ENCODE measurements around the gene SCRN2.

SCRN2 gene

DNA sequence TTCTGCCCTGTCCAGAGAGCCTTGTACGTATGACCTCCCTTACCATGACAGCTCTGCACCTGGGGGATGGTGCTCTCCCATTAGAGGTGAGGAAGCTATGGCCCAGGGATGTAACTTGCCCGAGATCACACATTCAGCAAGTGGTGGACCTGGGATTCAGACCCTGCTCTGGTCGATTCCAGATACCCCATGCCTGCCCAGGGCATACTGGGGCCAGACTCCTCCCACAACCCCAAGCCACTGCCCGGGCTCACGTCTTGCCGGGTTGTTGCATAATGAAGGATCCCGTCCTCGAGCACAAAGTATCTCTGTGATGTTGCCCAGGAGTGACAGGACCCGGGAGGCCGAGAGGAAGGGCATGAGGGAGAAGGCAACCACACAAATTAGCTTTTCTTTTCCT, 21.6 kb downstream of the SCRN2 start:
- DNase-seq = no peak

DNA sequence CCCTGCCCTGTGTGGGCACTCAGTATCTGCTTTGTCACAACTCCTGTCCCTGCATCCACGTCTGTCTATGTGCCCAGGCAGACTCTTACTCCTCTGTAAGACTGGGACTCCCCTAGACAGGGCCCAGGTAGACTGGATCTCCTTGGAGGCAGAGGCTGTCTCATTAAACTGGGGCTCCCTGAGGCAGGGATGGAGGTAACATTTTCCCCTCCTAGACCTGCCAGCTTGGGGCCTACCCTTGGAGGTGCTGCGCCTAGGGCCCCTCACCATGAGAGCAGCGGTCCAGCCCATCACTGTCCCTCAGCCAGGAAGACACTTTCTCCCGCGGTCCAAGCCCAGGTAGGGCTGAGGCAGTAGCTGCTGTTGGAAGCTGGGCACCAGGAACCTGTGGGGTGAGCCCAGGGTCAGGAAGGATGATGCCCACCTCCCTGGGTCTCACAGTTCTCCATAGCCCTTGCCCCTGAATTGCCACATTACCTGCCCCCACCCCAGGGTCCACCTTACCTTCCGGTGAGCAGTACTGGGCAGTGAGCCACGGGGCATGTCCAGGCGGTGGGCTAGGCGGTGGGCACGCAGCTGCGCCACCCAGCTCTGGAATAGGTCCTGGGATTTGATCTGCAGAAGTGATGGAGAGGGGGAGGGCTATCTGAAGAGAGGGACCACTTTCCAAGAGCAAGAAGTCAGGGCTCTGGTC, 22.9 kb downstream of the SCRN2 start:
- no peak for DNase-seq

DNA sequence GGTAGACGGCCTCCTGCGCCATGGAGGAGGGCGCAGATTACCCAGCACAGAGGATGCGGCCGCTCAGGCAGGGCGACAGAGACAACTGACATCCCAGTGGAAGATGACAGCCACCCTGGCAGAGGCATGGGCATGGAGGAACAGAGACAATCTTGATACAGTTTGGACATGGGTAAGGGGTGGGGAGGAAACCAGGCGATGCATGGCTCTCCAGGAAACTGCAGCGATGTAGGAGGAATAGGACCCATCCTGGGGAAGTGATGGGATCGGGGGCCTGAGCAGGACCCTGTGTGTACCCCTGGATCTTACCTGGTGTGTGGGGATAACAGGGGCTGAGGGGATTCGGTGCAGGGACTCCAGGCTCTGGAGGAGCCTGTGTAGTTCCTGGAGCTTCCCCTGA, 24.1 kb downstream of the SCRN2 start:
- DNase-seq = no peak

DNA sequence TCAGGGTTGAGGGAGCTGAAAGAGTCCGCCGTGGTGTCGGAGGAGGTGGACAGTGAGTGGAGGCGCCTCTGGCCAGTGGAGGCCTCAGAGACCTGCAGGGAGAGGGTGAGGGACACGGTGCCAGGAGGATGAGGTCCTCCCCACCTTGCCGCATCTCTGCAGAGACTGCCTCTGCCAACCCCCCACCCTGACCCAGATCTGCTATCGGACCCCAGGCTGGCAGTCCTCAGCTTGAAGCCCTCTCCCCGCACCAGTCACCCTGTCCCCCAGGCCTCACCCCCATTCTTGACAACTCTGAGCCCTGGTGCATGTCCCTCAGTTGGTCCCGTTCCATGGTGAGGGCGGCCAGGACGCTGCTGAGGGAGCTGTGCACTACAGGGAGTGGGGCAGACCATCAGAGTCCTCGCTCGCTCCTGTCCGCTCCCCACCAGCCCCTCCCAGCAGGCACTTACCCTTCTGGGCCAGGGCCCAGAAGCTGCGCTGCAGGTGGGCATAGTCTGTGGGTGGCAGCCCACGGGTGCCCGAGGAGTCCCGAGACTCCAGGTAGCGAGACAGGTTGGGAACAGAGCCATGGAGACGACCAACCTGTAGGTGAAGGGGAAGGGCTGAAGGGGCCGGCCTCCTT, 24.9 kb downstream of the SCRN2 start:
- DNase-seq = no peak

DNA sequence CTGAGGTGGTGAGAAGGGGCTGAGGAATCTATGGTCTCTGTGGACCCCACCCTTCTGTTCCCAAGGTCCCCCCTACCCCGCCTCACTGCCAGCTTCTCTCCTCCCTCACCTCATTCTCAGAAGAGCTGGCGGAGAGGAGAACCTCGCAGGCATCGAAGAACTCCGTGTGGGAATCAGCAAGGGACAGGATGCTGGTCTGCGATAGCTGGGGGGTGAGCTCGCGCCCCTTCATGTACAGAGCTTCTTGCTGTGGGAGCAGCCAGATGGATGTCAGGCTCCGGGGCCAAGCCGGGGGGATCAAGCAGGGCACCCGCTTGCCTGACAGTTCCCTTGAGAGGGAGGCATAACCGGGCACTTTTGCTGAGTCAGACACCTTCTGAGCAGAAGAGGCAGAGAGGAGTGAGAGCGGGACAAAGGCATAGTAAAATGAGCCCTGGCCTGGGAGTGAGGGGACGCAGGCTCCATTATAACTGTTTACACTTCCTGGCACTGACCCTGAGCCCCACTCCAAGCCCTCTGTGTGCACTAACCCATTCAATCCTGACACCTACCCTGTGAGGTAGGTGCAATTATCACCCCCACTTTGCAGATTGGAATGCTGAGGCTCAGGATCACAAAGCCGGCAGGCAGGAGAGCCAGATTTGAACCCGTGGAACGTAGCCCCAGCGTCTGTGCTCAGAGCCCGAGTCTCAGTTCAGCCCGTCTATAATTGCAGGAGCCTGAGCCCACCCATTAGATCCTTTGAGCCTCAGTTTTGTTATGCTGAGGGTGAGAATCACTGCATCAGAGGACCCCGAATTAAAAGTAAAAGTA, 25.8 kb downstream of the SCRN2 start:
- DNase-seq = no peak

DNA sequence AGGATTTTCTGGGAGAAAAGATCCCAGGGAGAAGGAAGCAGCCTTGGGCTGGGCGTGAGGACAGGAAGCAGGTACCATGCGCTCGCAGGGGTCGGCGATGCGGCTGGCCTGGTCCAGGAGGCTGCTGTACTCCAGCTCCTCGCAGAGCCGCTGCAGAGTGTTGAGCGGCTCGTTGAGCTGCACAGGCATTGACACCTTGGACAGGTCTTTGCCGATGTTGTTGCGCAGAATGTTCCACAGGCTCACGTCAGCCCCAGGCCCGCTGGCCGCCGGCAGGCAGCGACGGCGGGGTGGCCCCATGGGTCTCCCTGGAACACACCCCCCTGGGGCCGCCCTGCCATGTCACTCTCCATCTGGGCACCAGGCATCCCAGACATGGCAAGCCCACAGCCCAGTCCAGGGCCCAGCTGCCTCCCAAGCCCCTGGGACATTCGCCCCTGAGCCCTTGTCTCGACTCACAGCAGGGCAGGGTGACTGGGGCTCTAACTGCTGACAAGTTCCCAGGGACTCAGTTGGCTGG, 27.5 kb downstream of the SCRN2 start:
- no peak for DNase-seq

DNA sequence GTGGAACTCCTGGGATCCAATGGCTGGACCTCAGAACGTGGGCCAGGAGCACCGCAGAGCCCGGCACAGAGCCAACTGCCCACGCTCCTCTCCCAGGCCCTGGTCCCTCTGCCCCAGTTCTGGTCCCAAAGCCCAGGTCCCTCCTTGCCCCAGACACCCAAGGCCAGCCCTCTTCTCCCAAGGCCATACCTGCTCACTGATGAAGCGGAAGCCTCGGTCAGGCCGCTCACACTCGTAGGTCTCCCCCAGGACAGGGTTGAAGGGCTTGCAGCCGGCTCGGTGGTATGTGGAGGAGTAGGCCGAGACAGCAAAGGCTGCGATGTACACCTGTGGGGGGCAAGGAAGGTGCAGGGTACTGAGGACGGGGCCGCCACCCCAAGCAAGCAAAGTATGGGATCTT, 28.0 kb downstream of the SCRN2 start:
- no peak for DNase-seq

DNA sequence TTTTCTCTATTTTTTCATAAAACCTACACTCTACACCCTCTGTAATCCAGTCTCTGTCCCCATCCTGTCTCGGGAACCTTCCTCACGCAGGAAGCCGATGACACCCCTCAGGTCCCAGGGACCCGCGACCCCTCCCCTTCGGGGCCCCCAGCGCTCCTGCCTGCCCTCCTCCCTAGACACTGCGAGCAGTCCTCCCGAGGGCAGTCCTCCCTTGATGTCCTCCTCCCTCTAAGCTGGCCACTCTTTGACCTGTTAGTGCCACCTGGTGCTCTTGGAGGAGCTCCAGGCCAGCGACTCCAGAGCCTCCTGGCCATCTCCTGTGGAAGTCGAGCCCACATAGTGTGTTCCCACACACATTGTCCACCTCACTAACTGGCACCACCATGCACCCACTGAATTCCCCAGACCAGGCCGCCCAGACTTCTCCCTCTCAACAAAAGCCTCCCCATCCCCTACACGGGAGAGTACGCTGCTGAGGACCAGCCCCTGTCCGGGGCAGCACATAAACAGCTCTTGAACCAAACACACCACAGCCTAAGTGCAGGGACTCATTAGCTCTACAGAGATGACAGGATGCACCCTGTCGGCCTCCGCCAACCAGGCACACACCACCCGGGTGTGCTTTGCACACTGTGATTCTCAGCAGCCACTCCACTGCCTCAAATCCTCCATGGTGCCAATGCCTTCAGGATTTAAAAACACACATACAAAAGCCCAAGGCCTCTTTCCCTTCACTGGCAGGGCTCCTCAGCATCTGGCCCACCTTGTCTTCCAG, 28.7 kb downstream of the SCRN2 start:
- no peak for DNase-seq

DNA sequence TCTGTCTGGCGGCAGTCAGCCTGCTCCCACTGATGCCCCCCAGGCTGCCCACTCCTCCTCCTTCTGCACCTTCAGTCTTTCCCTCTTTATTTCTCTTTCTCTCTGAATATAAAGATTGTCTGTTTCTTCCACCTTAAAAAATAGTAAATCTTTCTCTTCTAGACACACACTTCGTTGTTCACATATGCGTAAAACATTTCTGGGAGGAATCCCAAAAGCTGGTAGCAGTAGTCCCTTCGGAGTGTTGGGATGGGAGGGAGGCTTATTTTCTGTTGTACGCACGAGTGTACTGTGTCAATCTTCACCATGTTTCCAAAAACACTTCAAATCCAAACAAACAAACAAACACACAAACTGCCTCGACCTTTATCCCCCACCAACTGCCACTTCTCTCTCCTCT, 29.4 kb downstream of the SCRN2 start:
- DNase-seq = no peak

DNA sequence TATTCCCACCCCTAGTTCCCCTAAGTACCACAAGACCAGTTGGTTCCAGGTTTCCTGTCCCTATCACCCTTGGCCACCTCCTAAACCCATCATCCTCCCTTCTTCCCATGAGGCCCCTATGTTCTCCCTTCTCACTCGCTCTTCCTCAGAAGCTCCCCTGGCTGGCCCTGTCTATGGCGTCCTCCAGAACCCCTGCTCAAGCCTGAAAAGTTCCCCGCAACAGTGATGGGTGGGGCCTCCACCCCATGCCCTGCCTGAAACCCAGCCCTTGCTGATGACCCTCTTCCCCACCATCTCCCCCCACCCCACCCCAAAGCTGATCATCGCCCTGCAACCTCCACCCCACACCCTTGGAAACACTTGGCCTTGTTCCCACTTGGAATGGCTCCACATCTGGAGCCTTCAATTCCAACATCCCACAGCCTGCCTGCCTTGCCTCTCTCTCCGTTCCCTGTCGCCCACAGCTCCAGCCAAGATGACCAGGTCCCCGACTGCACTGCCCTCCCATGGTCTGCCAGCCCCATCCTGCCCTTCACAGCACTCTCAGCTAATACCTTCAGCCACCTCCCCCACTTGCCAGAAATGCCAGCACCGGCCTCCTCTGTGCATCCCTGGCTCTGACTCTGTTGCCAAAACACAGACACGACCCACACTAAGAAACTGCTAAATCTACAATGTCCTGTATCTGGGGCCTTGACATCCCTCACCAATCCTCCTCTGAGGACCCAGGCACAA, 30.0 kb downstream of the SCRN2 start:
- no peak for DNase-seq

DNA sequence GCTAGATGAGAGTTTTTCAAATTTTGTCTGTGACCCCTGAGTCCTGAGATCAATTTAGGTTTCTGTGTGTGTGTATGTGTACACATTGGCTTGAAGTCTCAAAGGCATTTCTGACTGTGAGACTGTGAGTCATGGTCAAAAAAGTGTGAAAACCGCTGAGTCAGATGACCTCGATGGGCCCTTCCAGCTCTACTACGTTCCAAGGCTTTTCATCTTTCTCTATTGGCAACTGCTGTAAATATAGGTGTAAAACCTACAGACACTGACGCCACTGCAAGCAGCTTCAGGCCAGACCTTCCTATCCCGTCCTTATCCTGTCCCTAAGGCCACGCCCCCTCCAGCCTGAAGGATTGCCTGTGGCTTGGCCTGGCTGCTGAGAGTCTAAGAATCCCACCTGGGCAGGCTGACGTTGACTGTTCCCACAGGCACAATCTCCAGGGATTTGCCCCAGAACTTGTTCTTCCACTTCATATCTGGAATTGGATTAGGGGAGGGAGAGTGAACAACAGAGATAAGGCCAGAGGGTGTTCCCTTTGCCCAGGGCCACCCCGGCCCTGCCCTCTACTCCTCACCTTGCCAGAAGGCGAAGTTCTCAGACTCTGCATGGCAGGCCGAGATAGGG, 30.8 kb downstream of the SCRN2 start:
- no peak for DNase-seq

DNA sequence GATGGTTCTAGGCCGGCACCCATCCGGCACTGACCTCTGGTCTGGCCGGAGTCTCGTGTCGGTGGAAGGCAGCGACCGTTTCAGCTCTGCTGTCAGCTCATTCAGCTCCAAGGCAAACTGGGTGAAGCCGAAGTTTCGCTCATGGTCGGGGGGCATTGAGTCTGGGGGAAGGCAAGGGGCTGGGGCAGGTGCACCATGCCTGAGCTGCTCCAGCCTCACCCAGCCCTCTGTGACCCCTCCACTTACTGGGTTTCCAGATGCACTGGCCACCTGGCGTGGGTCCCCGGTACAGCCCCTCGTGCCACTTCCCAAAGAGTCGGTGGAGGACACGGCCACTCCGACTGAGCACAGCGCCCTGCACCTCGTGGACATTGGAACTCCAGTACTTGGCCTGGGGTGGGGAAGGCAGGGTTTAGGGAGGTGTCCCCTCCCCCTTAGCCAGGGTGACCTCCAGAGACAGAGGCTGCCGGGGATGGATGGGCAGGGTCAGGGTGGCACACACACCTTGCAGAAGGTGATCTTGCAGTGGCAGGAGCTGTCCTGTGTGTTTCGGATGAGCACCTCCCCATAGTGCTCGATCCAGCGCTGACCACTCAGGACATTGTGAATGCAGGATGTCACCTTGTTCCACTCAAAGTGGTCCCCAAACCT, 32.1 kb downstream of the SCRN2 start:
- DNase-seq = no peak

DNA sequence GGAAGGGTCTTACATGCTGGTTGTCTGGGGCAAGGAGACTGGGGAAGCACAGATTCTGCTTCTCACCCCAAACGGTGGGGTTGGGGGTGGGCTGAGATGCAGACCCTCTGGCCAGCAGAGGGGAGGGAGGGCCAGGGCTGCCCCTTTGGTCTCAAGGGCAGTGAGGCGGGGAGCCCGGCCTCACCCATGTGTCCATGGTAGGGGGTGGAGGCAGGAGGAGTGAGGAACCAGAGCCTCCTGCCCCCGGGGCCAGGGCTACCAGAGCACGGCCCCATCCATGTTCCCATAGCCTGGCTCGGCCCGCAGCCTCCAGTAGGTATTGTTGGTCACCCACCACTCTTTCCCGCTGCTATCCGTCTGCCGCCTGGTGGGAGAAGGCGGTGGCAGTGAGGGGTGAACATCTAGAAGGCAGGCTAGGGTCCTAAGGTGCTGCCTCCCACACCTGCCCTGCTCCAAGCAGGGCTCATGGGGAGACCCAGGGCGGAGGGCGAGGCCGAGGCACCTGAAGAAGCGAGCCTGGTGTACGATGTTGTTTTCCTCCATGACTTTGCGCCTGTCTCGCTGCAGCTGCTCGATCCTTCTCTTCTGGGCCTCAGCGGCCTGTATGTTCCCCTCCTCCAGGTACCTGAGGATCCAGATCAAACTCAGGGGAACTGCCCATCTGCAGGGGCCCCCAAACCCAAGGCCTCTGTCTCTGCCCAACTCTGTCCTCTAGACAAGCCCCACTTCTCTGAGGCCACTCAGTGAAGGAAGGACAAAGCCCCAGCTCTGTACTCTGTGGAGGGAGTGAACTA, 32.8 kb downstream of the SCRN2 start:
- no peak for DNase-seq

DNA sequence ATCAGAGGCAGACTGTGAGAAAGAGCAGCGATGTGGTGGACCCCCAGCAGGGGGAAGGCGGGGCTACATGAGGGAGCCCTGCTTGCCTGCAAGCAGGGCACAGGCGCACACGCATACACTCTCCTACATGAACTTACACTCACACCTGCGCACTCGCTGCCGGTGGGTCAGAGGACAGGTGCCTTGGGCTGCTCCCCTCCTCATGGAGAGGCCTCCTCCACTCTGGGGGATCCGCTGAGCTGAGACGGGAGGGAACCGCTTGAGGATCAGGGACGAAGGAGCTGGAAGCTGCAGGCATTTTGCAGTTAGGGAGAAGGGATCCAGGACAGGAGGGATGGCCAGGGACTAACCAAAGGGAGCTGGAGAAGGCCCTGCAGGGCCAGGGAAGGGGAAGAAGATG, 33.7 kb downstream of the SCRN2 start:
- DNase-seq = no peak

DNA sequence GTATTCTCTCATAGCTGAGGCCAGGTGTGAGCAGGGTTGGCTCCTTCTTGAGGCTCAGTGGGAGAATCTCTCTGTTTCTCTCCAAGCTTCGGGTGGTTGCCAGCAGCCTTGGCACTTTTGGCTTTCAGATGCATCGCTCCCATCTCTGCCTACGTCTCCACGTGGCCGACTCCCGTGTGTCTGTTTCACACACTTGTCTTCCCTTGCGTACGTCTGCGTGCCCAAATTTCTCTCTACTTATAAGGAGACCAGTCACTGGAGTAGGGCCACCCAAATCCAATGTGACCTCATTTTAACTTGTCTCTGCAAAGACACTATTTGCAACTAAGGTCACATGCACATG, 34.2 kb downstream of the SCRN2 start:
- DNase-seq = no peak

DNA sequence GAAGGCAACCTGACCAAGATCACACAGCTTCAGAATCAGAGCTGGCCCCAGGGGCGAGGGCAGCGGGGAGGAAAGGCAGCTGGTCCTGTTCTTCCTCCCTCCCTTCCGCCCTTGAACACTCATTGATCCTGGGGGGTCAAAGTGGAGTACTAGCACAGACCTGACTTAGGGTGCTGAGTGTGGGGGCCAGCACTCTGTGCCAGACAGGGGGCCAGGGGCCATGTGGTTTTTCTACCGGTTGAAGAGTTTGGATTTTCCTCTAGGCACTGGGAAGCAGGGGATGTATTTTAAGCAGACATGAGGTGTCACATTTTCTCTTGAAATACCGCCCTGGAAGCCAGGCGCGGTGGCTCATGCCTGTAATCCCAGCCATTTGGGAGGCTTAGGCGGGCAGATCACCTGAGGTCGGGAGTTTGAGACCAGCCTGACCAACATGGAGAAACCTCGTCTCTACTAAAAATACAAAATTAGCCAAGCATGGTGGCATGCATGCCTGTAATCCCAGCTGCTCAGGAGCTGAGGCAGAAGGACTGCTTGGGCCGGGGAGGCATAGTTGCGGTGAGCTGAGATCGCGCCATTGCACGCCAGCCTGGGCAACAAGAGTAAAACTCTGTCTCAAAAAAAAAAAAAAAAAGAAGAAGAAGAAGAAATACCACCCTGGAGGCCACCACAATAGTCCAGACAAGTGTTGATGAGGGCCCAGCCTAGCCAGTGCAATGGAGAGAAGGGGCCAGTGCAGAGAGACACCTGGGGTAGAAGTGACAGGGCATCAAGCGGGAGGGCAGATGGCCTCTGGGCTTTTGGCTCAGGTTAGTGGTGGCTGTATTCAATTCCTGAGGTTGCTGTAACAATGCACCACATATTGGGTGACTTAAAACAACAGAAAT, 34.8 kb downstream of the SCRN2 start:
- DNase-seq = no peak

DNA sequence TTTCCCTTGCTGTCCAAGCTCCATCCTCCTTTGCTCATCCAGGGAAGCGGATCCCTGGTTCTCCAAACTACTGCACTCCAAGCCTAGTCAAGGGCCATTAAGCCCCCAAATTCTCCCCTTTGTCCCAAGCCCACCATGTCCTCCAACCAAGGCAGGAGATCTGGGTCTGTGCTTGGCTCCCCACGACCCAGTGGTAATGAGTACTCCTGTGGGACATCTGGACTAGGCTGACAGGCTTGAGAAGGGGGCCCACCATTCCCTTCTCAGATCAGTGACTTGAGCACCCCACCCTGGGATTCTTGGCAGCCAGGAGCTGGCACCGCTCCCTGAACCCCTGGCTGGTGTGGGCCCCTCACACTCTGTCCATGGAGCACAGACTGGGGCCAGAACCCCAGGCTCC, 36.6 kb downstream of the SCRN2 start:
- no peak for DNase-seq

DNA sequence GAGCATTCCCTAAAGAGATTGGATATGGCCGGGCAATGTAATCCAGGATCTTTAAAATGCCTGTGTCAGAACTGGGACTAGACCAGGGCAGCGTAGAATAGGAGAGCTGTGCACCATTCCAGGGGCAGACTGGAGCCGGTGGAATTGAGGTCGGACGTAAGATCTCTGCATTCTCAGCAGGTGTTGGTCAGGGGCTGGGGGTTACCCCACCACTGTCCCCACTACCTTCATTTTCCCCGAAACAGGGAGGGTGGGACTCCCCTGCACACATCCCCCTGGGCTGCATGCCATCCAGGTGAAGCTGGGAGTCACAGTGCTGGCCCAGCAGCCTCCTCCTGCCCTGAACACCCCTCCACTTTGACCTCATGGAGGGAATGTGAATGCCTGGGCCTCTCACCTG, 37.3 kb downstream of the SCRN2 start:
- DNase-seq = no peak

DNA sequence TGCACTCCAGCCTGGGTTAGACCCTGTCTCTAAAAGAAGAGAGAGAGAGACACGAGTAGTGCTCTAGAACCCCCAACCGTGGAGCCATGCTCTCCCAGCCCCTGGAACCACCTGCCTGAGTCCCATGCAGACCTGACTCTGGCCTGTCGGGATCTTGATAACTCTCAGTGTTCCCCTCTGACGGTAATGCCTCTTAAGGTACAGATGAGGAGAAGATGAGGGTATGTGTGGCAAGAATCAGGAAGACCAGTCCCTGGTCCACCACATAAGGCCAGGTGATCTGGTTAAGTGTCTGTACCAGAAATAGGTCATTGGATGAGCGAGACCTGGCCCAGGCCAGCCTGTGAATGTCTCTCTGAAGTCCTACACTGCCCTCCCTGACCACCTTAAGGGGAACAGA, 37.9 kb downstream of the SCRN2 start:
- no peak for DNase-seq
